Neural cell (in vitro differentiated cells): ENCODE data around the gene ALG13. TPM values are rescaled to one million over a fixed set of nuclear protein-coding genes. Genes with fewer than 3 reads are reported as not detected.

Source experiments
- H2AFZ ChIP-seq: fragments of 200-600, 300-800 bp; sonication (generic), shearing (Covaris generic); 2 replicates; pipeline ENCODE4 v1.6.0; 2014; ENCODE audit warnings: low read depth, mild to moderate bottlenecking, antibody characterized with exemption, low read length, moderate library complexity
- H3F3A ChIP-seq: fragments of 200-600 bp; shearing (Covaris generic); 2 replicates; pipeline ENCODE4 v1.6.1; 2016; ENCODE audit warnings: mild to moderate bottlenecking, moderate library complexity, mixed read lengths, antibody characterized with exemption, low read length; ENCODE audit not compliant: insufficient read depth, poor library complexity, severe bottlenecking
- H3K27ac ChIP-seq: fragments of 200-600, 300-800 bp; sonication (generic), shearing (Covaris generic); 2 replicates; pipeline ENCODE4 v1.5.1; 2014; ENCODE audit warnings: mild to moderate bottlenecking, low read length, moderate library complexity
- H3K27me3 ChIP-seq: fragments of 300-800, 200-600 bp; sonication (generic), shearing (Covaris generic); 2 replicates; pipeline ENCODE4 v1.6.0; 2014; ENCODE audit warnings: mild to moderate bottlenecking, low read depth, low read length, moderate library complexity; ENCODE audit not compliant: insufficient read depth
- H3K36me3 ChIP-seq: fragments of 300-800, 200-600 bp; sonication (generic), shearing (Covaris generic); 2 replicates; pipeline ENCODE4 v1.5.1; 2014; ENCODE audit warnings: mild to moderate bottlenecking, antibody characterized with exemption, low read length, moderate library complexity; ENCODE audit not compliant: insufficient read depth
- H3K4me2 ChIP-seq: fragments of 300-800, 200-600 bp; sonication (generic), shearing (Covaris generic); 2 replicates; pipeline ENCODE4 v1.6.0; 2014; ENCODE audit warnings: mild to moderate bottlenecking, low read length
- H3K4me3 ChIP-seq: fragments of 300-800, 200-600 bp; sonication (generic), shearing (Covaris generic); 2 replicates; pipeline ENCODE4 v1.5.1; 2014; ENCODE audit warnings: mild to moderate bottlenecking, low read length, moderate library complexity
- H3K79me2 ChIP-seq: fragments of 200-600 bp; shearing (Covaris generic); replicated peaks from 2 replicates; pipeline ENCODE4 v1.6.0; 2014; ENCODE audit warnings: mild to moderate bottlenecking, low read length, moderate library complexity; ENCODE audit not compliant: insufficient read depth
- H3K9ac ChIP-seq: fragments of 300-800, 200-600 bp; sonication (generic), shearing (Covaris generic); 2 replicates; pipeline ENCODE4 v1.6.1; 2016; ENCODE audit warnings: mild to moderate bottlenecking, low read length, mixed read lengths
- H3K9me2 ChIP-seq: fragments of 200-600 bp; shearing (Covaris generic); 2 replicates; pipeline ENCODE4 v1.6.1; 2016; ENCODE audit warnings: mild to moderate bottlenecking, low read length, mixed read lengths; ENCODE audit not compliant: insufficient read depth
- H3K9me3 ChIP-seq: fragments of 200-600, 300-800 bp; sonication (generic), shearing (Covaris generic); 2 replicates; pipeline ENCODE4 v1.6.1; 2016; ENCODE audit warnings: mild to moderate bottlenecking, mixed run types, low read length, moderate library complexity, mixed read lengths
- H4K20me1 ChIP-seq: fragments of 200-600 bp; shearing (Covaris generic); 2 replicates; pipeline ENCODE4 v1.6.1; 2016; ENCODE audit warnings: mild to moderate bottlenecking, mixed run types; ENCODE audit not compliant: insufficient read depth
- CTCF ChIP-seq: fragments of 450-650 bp; IDR thresholded peaks from 2 replicates; pipeline ENCODE4 v1.5.1; 2014; ENCODE audit warnings: antibody characterized with exemption, mild to moderate bottlenecking, moderate library complexity; ENCODE audit not compliant: poor library complexity, severe bottlenecking
- EP300 ChIP-seq: fragments of 450-650 bp; conservative IDR thresholded peaks from 2 replicates; pipeline ENCODE4 v1.6.1; 2014; ENCODE audit warnings: antibody characterized with exemption, mild to moderate bottlenecking, moderate library complexity; ENCODE audit not compliant: poor library complexity, severe bottlenecking
- EZH2 ChIP-seq: fragments of 200-600, 300-800 bp; shearing (Covaris generic), sonication (generic); IDR thresholded peaks from 2 replicates; pipeline ENCODE4 v1.6.1; 2014; ENCODE audit warnings: antibody characterized with exemption, low read length, borderline replicate concordance, mild to moderate bottlenecking; ENCODE audit not compliant: insufficient read depth, poor library complexity, severe bottlenecking
- MXI1 ChIP-seq: fragments of 450-650 bp; conservative IDR thresholded peaks from 2 replicates; pipeline ENCODE4 v1.6.1; 2014; ENCODE audit warnings: antibody characterized with exemption, mild to moderate bottlenecking; ENCODE audit not compliant: poor library complexity, severe bottlenecking
- POLR2AphosphoS5 ChIP-seq: IDR thresholded peaks from 2 replicates; pipeline ENCODE4 v1.6.1; 2012
- RAD21 ChIP-seq: fragments of 450-650 bp; conservative IDR thresholded peaks from 2 replicates; pipeline ENCODE4 v1.6.1; 2014; ENCODE audit warnings: antibody characterized with exemption, mild to moderate bottlenecking, moderate library complexity
- REST ChIP-seq: IDR thresholded peaks from 2 replicates; pipeline ENCODE4 v1.6.1; 2012; ENCODE audit warnings: borderline replicate concordance
- SMC3 ChIP-seq: fragments of 450-650 bp; conservative IDR thresholded peaks from 2 replicates; pipeline ENCODE4 v1.6.1; 2014; ENCODE audit warnings: antibody characterized with exemption, mild to moderate bottlenecking, moderate library complexity; ENCODE audit not compliant: poor library complexity
- TAF1 ChIP-seq: IDR thresholded peaks from 2 replicates; pipeline ENCODE4 v1.6.1; 2012; ENCODE audit warnings: low read depth
- polyA plus RNA-seq: library from polyadenylated mRNA; depleted of rRNA; stranded (reverse); fragments of >200 nt; gene quantifications from 2 replicates; pipeline ENCODE4 v1.2.3, GENCODE V29; 2014

Gene ALG13
- polyA plus RNA-seq, 1 donor from 2014 or later: 57.9 TPM

- H3K79me2 ChIP-seq: no peaks in the 10 kb centered on the region
- no peak overlapping the region for H3K27ac ChIP-seq
- no peak overlapping the region for H3K4me2 ChIP-seq
- H3K9ac ChIP-seq: no peak overlapping the region
- no peaks in the 10 kb centered on the region for H3F3A ChIP-seq
- no peak overlapping the region for H2AFZ ChIP-seq
- no peaks in the 10 kb centered on the region for H3K9me3 ChIP-seq
- H4K20me1 ChIP-seq: no peaks in the 10 kb centered on the region
- H3K27me3 ChIP-seq: no peaks in the 10 kb centered on the region
- no peaks in the 10 kb centered on the region for H3K9me2 ChIP-seq
- H3K36me3 ChIP-seq: no peaks in the 10 kb centered on the region
- no peak overlapping the region for H3K4me3 ChIP-seq
- TF ChIP-seq MXI1 (no peak), CTCF (no peak), REST (no peak), RAD21 (no peak), EZH2 (no peak), TAF1 (no peak), EP300 (no peak), POLR2AphosphoS5 (no peak), SMC3 (no peak)
Observed at GRCh38 chrX:111649638-111650037, 31.3 kb upstream of the ALG13 start.

GRCh38 chrX:111650845-111651244, 30.1 kb upstream of the ALG13 start:
- H3K9ac ChIP-seq: no peak overlapping the region
- H3K4me3 ChIP-seq: no peak overlapping the region
- H3K36me3 ChIP-seq: no peaks in the 10 kb centered on the region
- H3K27me3 ChIP-seq: no peaks in the 10 kb centered on the region
- H4K20me1 ChIP-seq: no peaks in the 10 kb centered on the region
- no peak overlapping the region for H2AFZ ChIP-seq
- no peaks in the 10 kb centered on the region for H3K9me3 ChIP-seq
- no peak overlapping the region for H3K4me2 ChIP-seq
- H3K27ac ChIP-seq: no peak overlapping the region
- no peak for TF ChIP-seq EP300
- TF ChIP-seq CTCF: no peak
- TF ChIP-seq MXI1: no peak
- H3K79me2 ChIP-seq: no peaks in the 10 kb centered on the region
- no peaks in the 10 kb centered on the region for H3F3A ChIP-seq
- no peaks in the 10 kb centered on the region for H3K9me2 ChIP-seq
